ENCODE results near the gene DCAF8. TPM values are rescaled to one million over a fixed set of nuclear protein-coding genes. Genes with fewer than 3 reads are reported as not detected.

The DCAF8 gene
- total RNA-seq, 2 donors from 2014 or later: 103 to 121 TPM

DNA sequence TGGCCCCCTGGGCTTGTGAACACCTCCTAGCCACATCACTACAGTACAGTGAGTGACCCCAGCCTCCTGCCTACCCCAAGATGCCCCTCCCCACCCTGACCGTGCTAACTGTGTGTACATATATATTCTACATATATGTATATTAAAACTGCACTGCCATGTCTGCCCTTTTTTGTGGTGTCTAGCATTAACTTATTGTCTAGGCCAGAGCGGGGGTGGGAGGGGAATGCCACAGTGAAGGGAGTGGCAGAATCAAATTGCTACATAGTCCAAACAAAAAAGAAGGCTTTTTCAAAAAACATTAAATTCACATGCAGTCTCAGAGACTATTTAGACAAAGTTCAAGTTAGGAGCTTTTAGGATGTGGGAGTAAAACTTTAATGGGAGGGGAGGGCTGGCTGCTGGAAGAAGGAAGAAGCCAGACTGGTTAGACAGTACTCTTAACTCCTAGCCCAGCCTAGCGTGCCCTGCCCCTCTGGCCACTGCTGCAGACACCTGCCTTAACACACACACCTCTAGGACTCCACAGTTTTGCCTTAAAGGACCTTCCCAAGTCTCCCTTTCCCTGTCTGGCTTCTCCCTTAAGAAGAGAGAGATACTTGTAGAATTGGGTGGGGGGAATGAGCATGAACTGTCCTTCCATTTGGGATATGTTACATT lies 47.7 kb downstream of the DCAF8 start:
- Histone ChIP-seq H3K27me3 (no peaks in the 10 kb centered on the region), H3K27ac (no peak overlapping the region), H3K4me3 (no peak overlapping the region), H3K4me1 (peaks cover 6 to 60% of the 10 kb centered on the region in 2 donors), H3K9me3 (no peaks in the 10 kb centered on the region), H3K36me3 (peaks cover 80% of the 10 kb centered on the region)
- TF ChIP-seq, protein P1, sequence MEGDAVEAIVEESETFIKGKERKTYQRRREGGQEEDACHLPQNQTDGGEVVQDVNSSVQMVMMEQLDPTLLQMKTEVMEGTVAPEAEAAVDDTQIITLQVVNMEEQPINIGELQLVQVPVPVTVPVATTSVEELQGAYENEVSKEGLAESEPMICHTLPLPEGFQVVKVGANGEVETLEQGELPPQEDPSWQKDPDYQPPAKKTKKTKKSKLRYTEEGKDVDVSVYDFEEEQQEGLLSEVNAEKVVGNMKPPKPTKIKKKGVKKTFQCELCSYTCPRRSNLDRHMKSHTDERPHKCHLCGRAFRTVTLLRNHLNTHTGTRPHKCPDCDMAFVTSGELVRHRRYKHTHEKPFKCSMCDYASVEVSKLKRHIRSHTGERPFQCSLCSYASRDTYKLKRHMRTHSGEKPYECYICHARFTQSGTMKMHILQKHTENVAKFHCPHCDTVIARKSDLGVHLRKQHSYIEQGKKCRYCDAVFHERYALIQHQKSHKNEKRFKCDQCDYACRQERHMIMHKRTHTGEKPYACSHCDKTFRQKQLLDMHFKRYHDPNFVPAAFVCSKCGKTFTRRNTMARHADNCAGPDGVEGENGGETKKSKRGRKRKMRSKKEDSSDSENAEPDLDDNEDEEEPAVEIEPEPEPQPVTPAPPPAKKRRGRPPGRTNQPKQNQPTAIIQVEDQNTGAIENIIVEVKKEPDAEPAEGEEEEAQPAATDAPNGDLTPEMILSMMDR (IDR thresholded peaks at IDR 0.05): no peak
- no peak for DNase-seq (ENCODE audit: low spot score)

DNA sequence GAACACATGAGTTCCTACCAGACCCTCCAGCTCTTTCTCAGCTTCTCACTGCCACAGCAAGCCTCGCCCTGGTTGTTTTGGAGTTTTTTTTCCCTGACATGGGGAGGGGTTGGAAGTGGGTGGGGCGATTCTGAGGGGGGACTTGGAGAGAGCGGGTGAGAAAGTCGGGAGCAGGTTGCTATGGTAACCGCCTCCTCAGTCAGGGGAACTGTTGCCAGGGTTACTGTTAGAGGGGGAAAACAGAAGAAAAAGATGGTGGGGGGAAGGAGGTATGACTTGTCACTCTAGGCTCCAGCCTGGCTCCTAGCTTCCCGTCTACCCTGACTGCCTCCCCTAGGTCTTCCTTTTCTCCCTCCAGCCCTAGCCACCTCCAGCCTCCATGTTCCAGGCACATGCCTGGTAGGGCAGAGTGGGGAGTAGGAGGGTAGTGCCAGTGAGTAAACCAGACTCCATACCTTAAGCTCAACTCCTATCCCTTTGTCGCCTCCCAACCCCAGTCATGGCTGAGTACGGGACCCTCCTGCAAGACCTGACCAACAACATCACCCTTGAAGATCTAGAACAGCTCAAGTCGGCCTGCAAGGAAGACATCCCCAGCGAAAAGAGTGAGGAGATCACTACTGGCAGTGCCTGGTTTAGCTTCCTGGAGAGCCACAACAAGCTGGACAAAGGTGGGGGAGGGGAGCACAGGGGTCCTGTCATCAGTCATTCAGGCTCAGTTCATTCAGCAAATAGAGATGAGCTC lies 51.1 kb downstream of the DCAF8 start:
- no peaks in the 10 kb centered on the region for H3K9me3 ChIP-seq
- H3K4me1 ChIP-seq: peaks cover 6 to 60% of the 10 kb centered on the region in 2 donors
- peaks cover 52% of the 10 kb centered on the region for H3K36me3 ChIP-seq
- H3K27ac ChIP-seq: peak overlapping the region; percentile 95
- H3K27me3 ChIP-seq: no peaks in the 10 kb centered on the region
- DNase-seq (ENCODE audit: low spot score): no peak
- no peak overlapping the region for H3K4me3 ChIP-seq
- TF ChIP-seq, protein P1 (IDR thresholded peaks at IDR 0.05): no peak

DNA sequence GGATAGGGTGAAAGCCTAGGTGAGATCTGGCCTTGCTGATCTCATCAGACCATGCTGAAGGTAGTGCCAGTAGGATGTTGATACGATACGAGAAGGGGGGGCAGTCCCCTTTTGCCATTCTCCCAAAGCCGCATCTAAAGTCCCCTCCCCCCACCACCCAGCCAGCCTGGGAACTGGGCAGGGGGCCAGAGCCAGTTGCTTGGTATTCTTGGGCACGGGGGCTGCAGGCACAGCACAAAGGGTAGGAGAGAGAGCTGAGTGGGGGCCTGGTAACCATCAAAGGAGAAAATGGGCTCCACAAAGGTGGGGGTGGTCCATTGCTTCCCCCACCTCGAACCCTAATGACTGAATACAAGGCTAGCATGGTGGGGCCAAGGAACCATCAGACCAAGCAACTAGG lies 51.8 kb downstream of the DCAF8 start:
- no peak overlapping the region for H3K4me3 ChIP-seq
- DNase-seq (ENCODE audit: low spot score): peak; percentile 50
- TF ChIP-seq, protein P1 (IDR thresholded peaks at IDR 0.05): no peak
- H3K27ac ChIP-seq: peak overlapping the region; percentile 95
- no peaks in the 10 kb centered on the region for H3K9me3 ChIP-seq
- H3K27me3 ChIP-seq: no peaks in the 10 kb centered on the region
- peaks cover 45% of the 10 kb centered on the region for H3K36me3 ChIP-seq
- peaks cover 6 to 59% of the 10 kb centered on the region in 2 donors for H3K4me1 ChIP-seq

DNA sequence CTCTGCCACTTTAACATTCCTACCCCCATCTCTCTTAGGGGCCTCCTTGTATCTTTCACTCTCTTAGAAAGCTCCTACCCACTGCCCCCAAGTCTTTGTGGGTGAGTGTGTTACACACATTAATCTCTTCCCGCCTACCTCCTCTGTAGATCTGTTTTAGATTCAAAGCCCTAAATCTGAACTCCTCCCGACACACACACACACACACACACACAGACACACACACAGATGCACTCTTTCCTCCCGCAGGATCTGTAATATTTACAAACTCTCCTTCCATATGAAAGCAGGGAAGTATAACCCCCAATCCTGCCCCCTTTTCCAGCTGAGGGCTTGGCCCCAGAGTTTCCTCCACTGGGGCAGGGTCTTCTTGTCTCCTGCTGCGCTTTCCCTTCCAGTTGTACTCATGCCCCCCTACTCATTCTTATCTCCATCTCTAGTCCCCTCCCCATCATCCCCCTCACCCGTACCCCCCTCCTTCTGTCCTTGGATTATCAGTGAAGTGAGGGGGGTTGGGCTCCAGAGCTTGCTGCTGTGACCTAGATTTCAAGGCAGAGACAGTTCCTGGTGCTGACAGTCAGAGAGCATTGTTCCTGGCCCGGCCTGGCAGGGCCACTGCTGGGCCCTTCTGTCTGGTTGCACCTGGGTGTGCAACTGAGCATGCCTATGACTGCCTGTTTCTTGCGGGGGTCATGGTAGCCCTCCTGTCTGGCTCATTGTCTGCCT lies 52.9 kb downstream of the DCAF8 start:
- Histone ChIP-seq H3K27ac (peak overlapping the region; percentile 95), H3K36me3 (peaks cover 34% of the 10 kb centered on the region), H3K27me3 (no peaks in the 10 kb centered on the region)

DNA sequence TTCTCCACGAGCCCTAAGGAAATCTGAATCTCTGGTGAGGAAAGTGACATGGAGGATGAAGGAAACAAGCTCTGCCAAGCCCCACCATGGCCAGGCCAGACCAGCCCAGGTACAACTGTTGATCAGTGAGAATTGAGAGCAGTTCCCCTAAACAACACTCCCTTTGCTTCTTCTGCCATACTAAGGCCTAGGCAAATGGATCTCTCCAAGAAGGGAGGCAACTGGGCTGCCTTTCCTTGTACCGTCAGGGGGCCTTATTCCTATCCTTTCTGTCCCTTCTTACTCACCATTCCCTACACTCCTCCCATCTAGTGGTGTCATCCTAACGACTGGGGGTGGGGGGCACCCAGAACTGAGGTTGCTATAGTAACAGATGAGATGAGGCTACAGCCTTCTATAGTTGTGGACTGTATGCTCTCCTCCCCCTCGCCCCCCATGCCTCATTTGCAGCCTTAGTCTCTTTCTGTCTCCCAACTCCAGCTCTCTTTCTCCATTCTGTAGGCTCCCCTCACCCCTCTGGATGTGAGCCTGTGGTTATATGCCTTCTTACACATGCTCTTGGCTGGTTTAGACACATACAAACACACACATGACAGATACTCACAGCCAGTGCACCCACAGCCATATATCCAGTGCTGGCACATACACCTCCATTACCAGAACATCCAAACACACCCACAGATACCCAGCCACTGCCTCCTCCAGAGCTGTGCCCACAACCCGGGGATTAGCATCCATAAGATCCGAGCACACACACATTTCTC lies 53.6 kb downstream of the DCAF8 start:
- Histone ChIP-seq H3K36me3 (peaks cover 27% of the 10 kb centered on the region), H3K4me3 (no peak overlapping the region), H3K9me3 (no peaks in the 10 kb centered on the region), H3K27ac (peak overlapping the region; percentile 95), H3K4me1 (peaks cover 6 to 64% of the 10 kb centered on the region in 2 donors), H3K27me3 (no peaks in the 10 kb centered on the region)
- TF ChIP-seq, protein P1 (IDR thresholded peaks at IDR 0.05): no peak
- DNase-seq (ENCODE audit: low spot score): peak; percentile 47

More for the DNA sequence above, 52.9 kb downstream of the DCAF8 start:
- peaks cover 6 to 64% of the 10 kb centered on the region in 2 donors for H3K4me1 ChIP-seq
- TF ChIP-seq, protein P1 (IDR thresholded peaks at IDR 0.05): no peak
- no peak overlapping the region for H3K4me3 ChIP-seq
- no peaks in the 10 kb centered on the region for H3K9me3 ChIP-seq
- DNase-seq (ENCODE audit: low spot score): peak; percentile 62

All from right atrium auricular region (tissue), 2 donors.